ENCODE data around the gene FBL.
A peak's percentile ranks its signal among the peaks of the same experiment; 100 is the strongest.
"Not testable (repeated sequence)": the region's sequence is repeated elsewhere in the genome, so short reads cannot be mapped to it uniquely, and the experiment has no call there.

The FBL gene

GRCh38 chr19:39845933-39846677 lies at the start of gene FBL:
TSS of gene FBL (minus strand) at chr19:39846379. CDS start at chr19:39846300, 79 bp downstream.
- peak; percentile 92 for DNase-seq (ENCODE audit: low spot score)

- DNase-seq (ENCODE audit: low spot score): not testable (repeated sequence)
Observed at GRCh38 chr19:39895096-39895495, 48.9 kb upstream of the FBL start.

DNA sequence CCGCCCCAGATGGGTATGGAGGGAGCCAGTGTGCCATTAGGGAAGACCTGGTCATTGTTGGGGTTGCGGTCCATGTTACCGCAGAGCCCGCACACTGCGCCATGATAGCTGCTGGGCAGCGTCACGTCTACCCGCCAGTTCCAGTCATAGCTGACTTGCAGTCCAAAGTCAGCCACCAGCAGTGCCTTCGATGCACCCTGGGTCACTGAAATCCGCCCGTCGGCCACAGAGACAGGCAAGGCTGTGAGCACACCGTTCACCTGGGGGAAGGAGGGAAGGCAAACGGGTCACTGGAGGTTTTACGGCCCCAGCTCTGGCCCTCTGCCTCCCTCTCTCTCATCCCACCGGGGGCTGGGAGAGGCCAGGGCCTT lies 48.0 kb upstream of the FBL start:
- not testable (repeated sequence) for DNase-seq (ENCODE audit: low spot score)

DNA sequence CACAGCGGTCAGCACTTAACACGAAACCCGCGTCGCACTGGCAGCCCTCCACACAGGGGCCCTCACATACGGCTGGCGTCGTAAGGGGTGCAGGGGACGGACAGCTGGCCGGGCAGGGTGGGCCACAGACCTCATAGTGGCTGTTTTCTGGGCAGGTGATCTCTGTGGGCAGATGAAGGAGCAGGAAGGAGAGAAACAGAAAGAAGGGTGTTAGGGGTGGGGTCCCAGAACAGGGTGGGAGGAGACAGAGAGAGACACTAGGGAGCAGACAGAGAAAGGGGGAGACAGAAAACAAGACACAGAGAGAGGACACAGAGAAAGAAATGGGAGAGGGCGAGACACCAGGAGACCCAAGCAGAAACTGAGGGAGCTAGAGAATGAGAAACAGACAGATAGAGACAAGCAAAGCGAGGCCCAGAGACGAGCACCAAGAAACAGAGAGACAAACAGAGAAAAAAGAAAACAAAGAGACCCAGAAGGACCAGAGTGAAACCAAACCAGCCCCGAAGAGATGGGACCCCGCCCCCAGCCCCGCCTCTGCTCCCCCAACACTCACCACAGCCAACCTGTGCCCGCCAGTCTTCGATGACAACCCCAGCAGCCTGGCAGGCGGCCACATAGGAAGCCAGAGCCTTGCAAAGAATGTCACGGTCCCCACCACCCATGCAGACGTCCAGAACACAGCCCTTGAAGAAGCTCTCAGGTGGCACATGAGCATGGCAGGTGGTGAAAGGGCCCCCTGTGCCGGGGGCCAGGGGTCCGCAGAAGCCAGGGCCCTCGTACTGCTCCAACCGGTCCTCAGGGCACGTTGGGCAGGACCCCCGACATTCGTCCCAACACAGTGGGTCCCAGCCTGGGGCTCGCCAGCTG lies 47.4 kb upstream of the FBL start:
- DNase-seq (ENCODE audit: low spot score): peak; percentile 23

GRCh38 chr19:39892506-39892902 lies 46.3 kb upstream of the FBL start:
- not testable (repeated sequence) for DNase-seq (ENCODE audit: low spot score)

GRCh38 chr19:39891660-39892505 lies 45.7 kb upstream of the FBL start:
- peak; percentile 8 for DNase-seq (ENCODE audit: low spot score)

DNA sequence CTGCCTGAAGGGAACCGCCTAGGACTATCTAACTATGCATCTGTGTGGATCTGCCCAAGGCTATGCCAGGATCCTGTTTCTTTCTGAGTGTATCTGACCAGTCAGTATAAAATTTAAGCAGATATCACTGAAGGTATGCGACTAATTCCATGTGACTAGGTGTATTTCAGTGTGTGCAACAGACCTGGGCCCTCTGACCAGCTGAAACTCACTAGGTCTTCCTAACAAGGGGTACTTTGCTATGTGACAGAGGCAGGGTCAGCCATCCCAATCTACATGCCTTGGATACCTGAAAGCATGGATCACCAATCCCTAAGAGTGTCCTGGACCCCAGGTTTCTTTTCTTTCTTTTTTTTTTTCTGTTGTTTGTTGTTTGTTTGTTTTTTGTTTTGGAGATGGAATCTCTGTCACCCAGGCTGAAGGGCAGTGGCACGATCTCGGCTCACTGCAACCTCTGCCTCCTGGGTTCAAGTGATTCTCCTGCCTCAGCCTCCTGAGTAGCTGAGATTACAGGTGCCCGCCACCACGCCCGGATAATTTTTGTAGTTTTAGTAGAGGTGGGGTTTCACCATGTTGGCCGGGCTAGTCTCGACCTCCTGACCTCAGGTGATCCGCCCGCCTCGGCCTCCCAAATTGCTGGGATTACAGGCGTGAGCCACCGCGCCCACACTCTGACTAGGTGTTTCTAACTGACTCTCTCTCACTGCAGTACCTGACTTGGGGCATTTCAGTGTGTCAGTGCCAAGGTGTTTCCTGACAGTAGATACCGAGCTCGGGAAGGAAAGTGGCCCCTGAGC lies 44.8 kb upstream of the FBL start:
- DNase-seq (ENCODE audit: low spot score): peak; percentile 9

- DNase-seq (ENCODE audit: low spot score): not testable (repeated sequence)
Observed at GRCh38 chr19:39889872-39890754, 43.9 kb upstream of the FBL start.

GRCh38 chr19:39887456-39887951 lies 41.3 kb upstream of the FBL start:
- DNase-seq (ENCODE audit: low spot score): not testable (repeated sequence)

GRCh38 chr19:39885821-39886554 lies 39.8 kb upstream of the FBL start:
- not testable (repeated sequence) for DNase-seq (ENCODE audit: low spot score)

GRCh38 chr19:39884721-39885120 lies 38.5 kb upstream of the FBL start:
- not testable (repeated sequence) for DNase-seq (ENCODE audit: low spot score)

DNA sequence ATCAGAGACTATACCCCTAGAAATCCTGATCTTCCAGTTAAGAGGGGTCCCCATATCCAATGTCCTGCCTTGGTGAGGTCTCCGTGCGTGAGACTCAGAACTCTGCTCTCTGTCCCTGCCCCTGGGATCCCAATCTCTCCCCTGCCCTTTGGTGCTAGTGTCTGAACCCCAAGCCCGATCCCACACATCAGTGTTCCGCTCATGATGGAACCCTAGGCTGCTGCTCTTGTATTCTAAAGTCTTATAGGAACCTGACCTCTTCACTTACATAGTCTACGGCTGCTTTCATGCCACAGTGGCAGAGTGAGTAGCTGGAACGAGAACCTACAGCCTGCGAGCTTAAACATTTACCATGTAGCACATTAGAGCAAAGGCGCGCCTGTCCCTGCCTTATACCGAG lies 36.5 kb upstream of the FBL start:
- not testable (repeated sequence) for DNase-seq (ENCODE audit: low spot score)

DNA sequence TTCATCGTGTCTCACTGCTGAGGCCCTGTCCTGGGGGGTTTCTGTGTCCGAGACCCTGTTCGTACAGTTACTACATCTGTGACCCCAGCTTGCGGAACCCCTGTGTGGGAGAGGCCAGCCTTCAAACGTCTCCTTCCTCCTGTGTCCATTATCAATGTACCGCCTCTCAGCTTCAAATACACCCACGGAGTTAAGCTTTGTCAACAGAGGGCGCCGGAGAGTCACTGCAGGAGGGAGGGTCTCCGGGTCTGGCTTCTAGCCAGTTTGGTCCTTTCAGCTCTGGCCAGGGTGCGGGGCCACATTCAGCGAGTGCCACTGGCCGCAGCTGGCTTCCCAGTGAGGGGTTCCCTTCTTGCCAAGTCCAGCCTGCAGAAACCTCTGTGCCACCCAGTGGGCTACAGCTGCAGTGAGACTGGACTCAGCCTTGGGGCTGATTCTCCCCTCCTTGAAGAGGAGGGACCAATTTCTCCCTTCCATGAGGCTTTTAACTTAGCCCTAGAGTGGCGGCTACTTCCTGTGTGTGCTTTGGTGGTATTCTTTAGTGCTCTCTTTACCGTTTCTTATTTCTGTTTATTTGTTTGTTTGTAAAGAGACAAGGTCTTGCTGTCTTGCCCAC lies 35.4 kb upstream of the FBL start:
- DNase-seq (ENCODE audit: low spot score): peak; percentile 43

DNA sequence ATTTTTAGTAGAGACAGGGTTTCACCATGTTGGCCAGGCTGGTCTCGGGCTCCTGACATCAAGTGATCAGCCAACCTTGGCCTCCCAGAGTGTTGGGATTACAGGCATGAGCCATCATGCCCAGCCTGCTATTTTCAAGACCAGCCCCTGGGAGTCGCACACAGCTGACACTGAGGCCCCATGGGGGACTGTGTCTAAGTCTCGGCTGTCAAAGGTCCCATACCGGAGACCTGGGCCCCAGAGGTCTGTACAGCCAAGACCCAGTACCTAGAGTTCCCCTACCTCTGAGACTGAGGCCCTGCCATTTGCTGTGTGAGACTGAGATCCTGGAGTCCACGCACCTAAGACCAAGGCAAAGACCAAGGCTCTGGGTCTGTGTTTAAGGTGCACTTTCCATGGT lies 34.1 kb upstream of the FBL start:
- DNase-seq (ENCODE audit: low spot score): not testable (repeated sequence)

GRCh38 chr19:39879796-39880195 lies 33.6 kb upstream of the FBL start:
- not testable (repeated sequence) for DNase-seq (ENCODE audit: low spot score)

DNA sequence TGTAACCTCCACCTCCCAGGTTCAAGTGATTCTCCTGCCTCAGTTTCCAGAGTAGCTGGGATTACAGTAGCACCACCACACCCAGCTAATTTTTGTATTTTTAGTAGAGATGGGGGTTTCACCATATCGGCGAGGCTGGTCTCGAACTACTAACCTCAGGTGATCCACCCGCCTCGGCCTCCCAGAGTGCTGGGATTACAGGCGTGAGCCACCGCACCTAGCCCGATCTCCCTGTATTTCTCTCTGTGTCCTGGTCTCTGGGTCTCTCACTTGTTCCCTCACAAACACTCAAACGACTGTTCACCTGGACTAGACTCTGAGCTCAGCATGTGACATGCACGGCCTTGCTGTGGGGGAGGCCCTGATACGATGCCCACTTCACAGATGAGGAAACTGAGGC lies 32.7 kb upstream of the FBL start:
- DNase-seq (ENCODE audit: low spot score): not testable (repeated sequence)

GRCh38 chr19:39878398-39878797 lies 32.2 kb upstream of the FBL start:
- DNase-seq (ENCODE audit: low spot score): no peak

DNA sequence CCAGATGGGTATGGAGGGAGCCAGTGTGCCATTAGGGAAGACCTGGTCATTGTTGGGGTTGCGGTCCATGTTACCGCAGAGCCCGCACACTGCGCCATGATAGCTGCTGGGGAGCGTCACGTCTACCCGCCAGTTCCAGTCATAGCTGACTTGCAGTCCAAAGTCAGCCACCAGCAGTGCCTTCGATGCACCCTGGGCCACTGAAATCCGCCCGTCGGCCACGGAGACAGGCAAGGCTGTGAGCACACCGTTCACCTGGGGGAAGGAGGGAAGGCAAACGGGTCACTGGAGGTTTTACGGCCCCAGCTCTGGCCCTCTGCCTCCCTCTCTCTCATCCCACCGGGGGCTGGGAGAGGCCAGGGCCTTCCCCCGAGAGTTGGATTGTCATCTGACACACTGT lies 31.8 kb upstream of the FBL start:
- DNase-seq (ENCODE audit: low spot score): not testable (repeated sequence)

GRCh38 chr19:39877488-39877887 lies 31.3 kb upstream of the FBL start:
- DNase-seq (ENCODE audit: low spot score): peak; percentile 35

Measured in kidney tubule cell (primary cell).